HEK293 (cell line): Measurements from ENCODE around the gene TXLNA.

Experiments used
- CTCF ChIA-PET: fragments of 350-600 bp; formaldehyde crosslinking; extraction: SDS; loops from one replicate; lab custom pipeline; 2021; ENCODE audit warnings: antibody characterized with exemption; lab: Yijun Ruan, JAX
- POLR2A ChIA-PET: fragments of 300-600 bp; formaldehyde crosslinking; extraction: SDS; loops from one replicate; lab custom pipeline; 2020; ENCODE audit warnings: antibody characterized with exemption, inconsistent platforms; lab: Yijun Ruan, JAX
- H3K27ac ChIP-seq: fragments of 200-500 bp; sonication (Bioruptor generic); 2 replicates; pipeline ENCODE4 v1.5.1; 2014; ENCODE audit warnings: low read depth, low read length, control low read depth, inconsistent platforms; ENCODE audit errors: extremely low read depth
- H3K36me3 ChIP-seq, 2 experiments: fragments of 200-500 bp in 1 of 2; sonication (Bioruptor generic) in 1 of 2; 1 replicate in 1 of 2; 2 replicates in 1 of 2; pipeline ENCODE4 v1.5.1; 2014 to 2017; ENCODE audit warnings: inconsistent platforms in 2 of 2, low read length in 2 of 2; ENCODE audit not compliant: control insufficient read depth in 2 of 2, insufficient read depth in 1 of 2
- H3K4me1 ChIP-seq: fragments of 200-500 bp; sonication (Bioruptor generic); 2 replicates; pipeline ENCODE4 v1.5.1; 2014; ENCODE audit warnings: mild to moderate bottlenecking, low read length, inconsistent platforms; ENCODE audit not compliant: control insufficient read depth, insufficient read depth
- H3K4me3 ChIP-seq: 2 replicates; pipeline ENCODE4 v1.5.1; 2011; ENCODE audit warnings: low read depth, mild to moderate bottlenecking, control low read depth, low read length, moderate library complexity
- H3K9me3 ChIP-seq: fragments of 200-500 bp; sonication (Bioruptor generic); 2 replicates; pipeline ENCODE4 v1.5.1; 2014; ENCODE audit warnings: low read depth, low read length, inconsistent platforms; ENCODE audit not compliant: control insufficient read depth, insufficient read depth
- BCL6B ChIP-seq: fragments of 450-650 bp; formaldehyde crosslinking; IDR thresholded peaks from 2 replicates; pipeline ENCODE4 v1.5.1; 2017; ENCODE audit warnings: missing biosample characterization, missing genetic modification characterization
- OVOL3 ChIP-seq: fragments of 450-650 bp; formaldehyde crosslinking; IDR thresholded peaks from 2 replicates; pipeline ENCODE4 v1.5.1; 2016; ENCODE audit warnings: missing biosample characterization, missing genetic modification characterization
- PRDM10 ChIP-seq: fragments of 450-650 bp; formaldehyde crosslinking; IDR thresholded peaks from 2 replicates; pipeline ENCODE4 v1.5.1; 2016; ENCODE audit warnings: missing biosample characterization, missing genetic modification characterization
- REST ChIP-seq: fragments of 450-650 bp; formaldehyde crosslinking; IDR thresholded peaks from 2 replicates; pipeline ENCODE4 v1.5.1; 2016; ENCODE audit warnings: missing biosample characterization, missing genetic modification characterization
- SP7 ChIP-seq: fragments of 450-650 bp; formaldehyde crosslinking; IDR thresholded peaks from 2 replicates; pipeline ENCODE4 v1.5.1; 2016; ENCODE audit warnings: missing biosample characterization, missing genetic modification characterization
- ZBTB44 ChIP-seq: fragments of 450-650 bp; IDR thresholded peaks from 2 replicates; pipeline ENCODE4 v1.5.1; 2018; ENCODE audit warnings: missing biosample characterization, mild to moderate bottlenecking, missing genetic modification characterization
- ZBTB6 ChIP-seq: fragments of 450-650 bp; formaldehyde crosslinking; IDR thresholded peaks from 2 replicates; pipeline ENCODE4 v1.5.1; 2017; ENCODE audit warnings: missing biosample characterization, missing genetic modification characterization
- ZNF10 ChIP-seq: fragments of 450-650 bp; formaldehyde crosslinking; IDR thresholded peaks from 2 replicates; pipeline ENCODE4 v1.5.1; 2017; ENCODE audit warnings: missing biosample characterization, missing genetic modification characterization
- ZNF132 ChIP-seq: fragments of 450-650 bp; formaldehyde crosslinking; IDR thresholded peaks from 2 replicates; pipeline ENCODE4 v1.5.1; 2017; ENCODE audit warnings: missing biosample characterization, missing genetic modification characterization, borderline replicate concordance
- ZNF146 ChIP-seq: fragments of 450-650 bp; formaldehyde crosslinking; IDR thresholded peaks from 2 replicates; pipeline ENCODE4 v1.5.1; 2016; ENCODE audit warnings: missing biosample characterization, missing genetic modification characterization
- ZNF184 ChIP-seq: fragments of 450-650 bp; IDR thresholded peaks from 2 replicates; pipeline ENCODE4 v1.5.1; 2018; ENCODE audit warnings: missing biosample characterization, mild to moderate bottlenecking, missing genetic modification characterization
- ZNF280D ChIP-seq: fragments of 450-650 bp; formaldehyde crosslinking; IDR thresholded peaks from 2 replicates; pipeline ENCODE4 v1.5.1; 2016; ENCODE audit warnings: missing biosample characterization, missing genetic modification characterization
- ZNF354C ChIP-seq: fragments of 450-650 bp; formaldehyde crosslinking; IDR thresholded peaks from 2 replicates; pipeline ENCODE4 v1.5.1; 2016; ENCODE audit warnings: missing biosample characterization, missing genetic modification characterization, low read depth, borderline replicate concordance
- ZNF362 ChIP-seq: fragments of 450-650 bp; formaldehyde crosslinking; IDR thresholded peaks from 2 replicates; pipeline ENCODE4 v1.5.1; 2016; ENCODE audit warnings: missing biosample characterization, missing genetic modification characterization
- ZNF660 ChIP-seq: fragments of 450-650 bp; IDR thresholded peaks from 2 replicates; pipeline ENCODE4 v1.5.1; 2018; ENCODE audit warnings: missing biosample characterization, mild to moderate bottlenecking, missing genetic modification characterization
- ZNF664 ChIP-seq: fragments of 450-650 bp; formaldehyde crosslinking; IDR thresholded peaks from 2 replicates; pipeline ENCODE4 v1.5.1; 2016; ENCODE audit warnings: missing biosample characterization, missing genetic modification characterization
- ZNF768 ChIP-seq: fragments of 450-650 bp; formaldehyde crosslinking; IDR thresholded peaks from 2 replicates; pipeline ENCODE4 v1.5.1; 2018; ENCODE audit warnings: missing biosample characterization, mild to moderate bottlenecking, missing genetic modification characterization

TXLNA gene

GRCh38 chr1:32184650-32185049 is 5.2 kb downstream of the TXLNA start:
- H3K27ac ChIP-seq: no peak overlapping the region
- no peak overlapping the region for H3K4me3 ChIP-seq
- H3K36me3 ChIP-seq: peaks cover 60 to 85% of the 10 kb centered on the region in 2 experiments
- ChIA-PET POLR2A (interaction anchor here (1.2 kb wide), 1 partner anchor 16 kb away, joined by 6 read pairs; the partner anchor contains the start of gene CCDC28B), CTCF (no interaction called here)
- no peak for TF ChIP-seq ZNF664 (tag by site-specific recombination)
- TF ChIP-seq ZNF132 (tag by site-specific recombination): no peak
- TF ChIP-seq BCL6B (tag by site-specific recombination): peak; percentile 40; the same call in 1 of the 2 replicates
- no peak for TF ChIP-seq ZBTB44 (tag by site-specific recombination)
- no peak for TF ChIP-seq REST
- TF ChIP-seq OVOL3 (tag by site-specific recombination): no peak
- TF ChIP-seq ZNF660 (tag by site-specific recombination): peak; percentile 46; the same call in 1 of the 2 replicates
- TF ChIP-seq ZNF768 (tag by site-specific recombination): no peak
- peak; percentile 56 for TF ChIP-seq PRDM10 (tag by site-specific recombination)
- TF ChIP-seq ZNF184 (tag by site-specific recombination): peak; percentile 87; the same call in 1 of the 2 replicates
- TF ChIP-seq ZNF10 (tag by site-specific recombination): no peak
- no peak for TF ChIP-seq ZNF280D (tag by site-specific recombination)
- TF ChIP-seq ZNF146 (tag by site-specific recombination): no peak
- TF ChIP-seq ZNF354C (tag by site-specific recombination): no peak
- no peak for TF ChIP-seq ZNF362 (tag by site-specific recombination)
- TF ChIP-seq ZBTB6 (tag by site-specific recombination): 0 out of 2 replicates have a peak, but pooled peaks have one; percentile 17
- no peak for TF ChIP-seq SP7 (tag by site-specific recombination)
- peaks cover 6% of the 10 kb centered on the region; the same call in 1 of the 2 replicates for H3K4me1 ChIP-seq
- H3K9me3 ChIP-seq: no peaks in the 10 kb centered on the region
